Measurements from ENCODE around the gene SEZ6L2.

- TF ChIP-seq, protein P1, sequence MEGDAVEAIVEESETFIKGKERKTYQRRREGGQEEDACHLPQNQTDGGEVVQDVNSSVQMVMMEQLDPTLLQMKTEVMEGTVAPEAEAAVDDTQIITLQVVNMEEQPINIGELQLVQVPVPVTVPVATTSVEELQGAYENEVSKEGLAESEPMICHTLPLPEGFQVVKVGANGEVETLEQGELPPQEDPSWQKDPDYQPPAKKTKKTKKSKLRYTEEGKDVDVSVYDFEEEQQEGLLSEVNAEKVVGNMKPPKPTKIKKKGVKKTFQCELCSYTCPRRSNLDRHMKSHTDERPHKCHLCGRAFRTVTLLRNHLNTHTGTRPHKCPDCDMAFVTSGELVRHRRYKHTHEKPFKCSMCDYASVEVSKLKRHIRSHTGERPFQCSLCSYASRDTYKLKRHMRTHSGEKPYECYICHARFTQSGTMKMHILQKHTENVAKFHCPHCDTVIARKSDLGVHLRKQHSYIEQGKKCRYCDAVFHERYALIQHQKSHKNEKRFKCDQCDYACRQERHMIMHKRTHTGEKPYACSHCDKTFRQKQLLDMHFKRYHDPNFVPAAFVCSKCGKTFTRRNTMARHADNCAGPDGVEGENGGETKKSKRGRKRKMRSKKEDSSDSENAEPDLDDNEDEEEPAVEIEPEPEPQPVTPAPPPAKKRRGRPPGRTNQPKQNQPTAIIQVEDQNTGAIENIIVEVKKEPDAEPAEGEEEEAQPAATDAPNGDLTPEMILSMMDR (IDR thresholded peaks at IDR 0.05): no peak
- no peak for TF ChIP-seq POLR2A (IDR thresholded peaks at IDR 0.05)
- TF ChIP-seq POLR2AphosphoS5 (IDR thresholded peaks at IDR 0.05): no peak
These were observed 57.7 kb downstream of the SEZ6L2 start for GRCh38 chr16:29841631-29842030.

Measured in breast epithelium (tissue), 3 donors.